ENCODE measurements around the gene UBN2. TPM values are rescaled to one million over a fixed set of nuclear protein-coding genes. Genes with fewer than 3 reads are reported as not detected.
"Not testable (repeated sequence)": the region's sequence is repeated elsewhere in the genome, so short reads cannot be mapped to it uniquely, and the experiment has no call there.

Gene UBN2
- total RNA-seq, 2 experiments from 2014 or later, result 7.2 to 19.9 TPM

- no peak overlapping the region for H3K4me2 ChIP-seq (ENCODE audit: low read length)
- H2AFZ ChIP-seq (ENCODE audit: low read length), result no peak overlapping the region
- no peaks in the 10 kb centered on the region for H3K79me2 ChIP-seq (ENCODE audit: insufficient read depth, low read depth, low read length)
- TF ChIP-seq, protein P1, sequence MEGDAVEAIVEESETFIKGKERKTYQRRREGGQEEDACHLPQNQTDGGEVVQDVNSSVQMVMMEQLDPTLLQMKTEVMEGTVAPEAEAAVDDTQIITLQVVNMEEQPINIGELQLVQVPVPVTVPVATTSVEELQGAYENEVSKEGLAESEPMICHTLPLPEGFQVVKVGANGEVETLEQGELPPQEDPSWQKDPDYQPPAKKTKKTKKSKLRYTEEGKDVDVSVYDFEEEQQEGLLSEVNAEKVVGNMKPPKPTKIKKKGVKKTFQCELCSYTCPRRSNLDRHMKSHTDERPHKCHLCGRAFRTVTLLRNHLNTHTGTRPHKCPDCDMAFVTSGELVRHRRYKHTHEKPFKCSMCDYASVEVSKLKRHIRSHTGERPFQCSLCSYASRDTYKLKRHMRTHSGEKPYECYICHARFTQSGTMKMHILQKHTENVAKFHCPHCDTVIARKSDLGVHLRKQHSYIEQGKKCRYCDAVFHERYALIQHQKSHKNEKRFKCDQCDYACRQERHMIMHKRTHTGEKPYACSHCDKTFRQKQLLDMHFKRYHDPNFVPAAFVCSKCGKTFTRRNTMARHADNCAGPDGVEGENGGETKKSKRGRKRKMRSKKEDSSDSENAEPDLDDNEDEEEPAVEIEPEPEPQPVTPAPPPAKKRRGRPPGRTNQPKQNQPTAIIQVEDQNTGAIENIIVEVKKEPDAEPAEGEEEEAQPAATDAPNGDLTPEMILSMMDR (conservative IDR thresholded peaks at IDR 0.05; ENCODE audit: low read length), result no peak
- no peak for TF ChIP-seq EZH2phosphoT487 (IDR thresholded peaks at IDR 0.05; ENCODE audit: borderline replicate concordance, low read depth, low read length)
- H3K27ac ChIP-seq (ENCODE audit: low read depth, low read length, poor library complexity, severe bottlenecking), result no peak overlapping the region
- POLR2A ChIA-PET, result interaction anchor here (0.7 to 1.2 kb wide), 4 partner anchors 11 to 494 kb away, joined by 3 to 6 read pairs (median 4); no protein-coding TSS in a partner anchor
- peaks cover 5% of the 10 kb centered on the region for H3K4me1 ChIP-seq (ENCODE audit: insufficient read depth, low read length, poor library complexity, severe bottlenecking)
- no peaks in the 10 kb centered on the region for H3K9me3 ChIP-seq (ENCODE audit: low read length)
- H3K9me2 ChIP-seq (ENCODE audit: insufficient read depth, low read length), result no peaks in the 10 kb centered on the region
- H3K36me3 ChIP-seq (ENCODE audit: insufficient read depth, low read length), result no peaks in the 10 kb centered on the region
- no TSS peak for BruUV-seq (replicated peaks)
- H4K20me1 ChIP-seq (ENCODE audit: insufficient read depth, low read length), result no peaks in the 10 kb centered on the region
- H3K4me3 ChIP-seq (ENCODE audit: low read depth, low read length, poor library complexity, severe bottlenecking), result no peak overlapping the region
- intact Hi-C loops (cut with micrococcal nuclease; ENCODE audit: unreplicated experiment), result no loop called here
- DNase-seq (ENCODE audit: low spot score), result no peak
- CTCF ChIA-PET (ENCODE audit: unreplicated experiment), result no interaction called here
Observed at GRCh38 chr7:139332697-139333359, 101.8 kb downstream of the UBN2 start.

DNA sequence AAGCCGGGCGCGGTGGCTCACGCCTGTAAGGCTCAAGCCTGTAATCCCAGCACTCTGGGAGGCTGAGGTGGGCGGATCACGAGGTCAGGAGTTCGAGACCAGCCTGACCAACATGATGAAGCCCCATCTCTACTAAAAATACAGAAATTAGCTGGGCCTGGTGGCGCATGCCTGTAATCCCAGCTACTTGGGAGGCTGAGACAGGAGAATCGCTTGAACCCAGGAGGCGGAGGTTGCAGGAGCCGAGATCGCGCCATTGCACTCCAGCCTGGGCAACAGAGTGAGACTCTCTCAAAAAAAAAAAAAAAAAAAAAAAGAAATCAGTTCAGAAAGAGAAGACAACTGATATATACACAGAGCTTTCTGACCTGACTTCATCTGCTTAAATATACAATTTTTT lies 102.4 kb downstream of the UBN2 start:
- DNase-seq (ENCODE audit: low spot score); H3K27ac ChIP-seq (ENCODE audit: low read depth, low read length, poor library complexity, severe bottlenecking); H3K79me2 ChIP-seq (ENCODE audit: insufficient read depth, low read depth, low read length); H3K4me3 ChIP-seq (ENCODE audit: low read depth, low read length, poor library complexity, severe bottlenecking); BruUV-seq (replicated peaks); intact Hi-C loops (cut with micrococcal nuclease; ENCODE audit: unreplicated experiment); H3K9me2 ChIP-seq (ENCODE audit: insufficient read depth, low read length); CTCF ChIA-PET (ENCODE audit: unreplicated experiment); H3K36me3 ChIP-seq (ENCODE audit: insufficient read depth, low read length); H4K20me1 ChIP-seq (ENCODE audit: insufficient read depth, low read length); H3K9me3 ChIP-seq (ENCODE audit: low read length); H2AFZ ChIP-seq (ENCODE audit: low read length); H3K4me2 ChIP-seq (ENCODE audit: low read length); H3K4me1 ChIP-seq (ENCODE audit: insufficient read depth, low read length, poor library complexity, severe bottlenecking): not testable (repeated sequence)
- POLR2A ChIA-PET, result interaction anchor here (0.7 to 1.1 kb wide), 2 partner anchors 307 to 495 kb away, joined by 3 to 6 read pairs; no protein-coding TSS in a partner anchor

GRCh38 chr7:139334399-139335150 lies 103.5 kb downstream of the UBN2 start:
- no TSS peak for BruUV-seq (replicated peaks)
- CTCF ChIA-PET (ENCODE audit: unreplicated experiment), result no interaction called here
- H3K27ac ChIP-seq (ENCODE audit: low read depth, low read length, poor library complexity, severe bottlenecking), result no peak overlapping the region
- H3K9me3 ChIP-seq (ENCODE audit: low read length), result peaks cover 10% of the 10 kb centered on the region; the same call in 1 of the 2 replicates
- H3K36me3 ChIP-seq (ENCODE audit: insufficient read depth, low read length), result no peaks in the 10 kb centered on the region
- H3K4me1 ChIP-seq (ENCODE audit: insufficient read depth, low read length, poor library complexity, severe bottlenecking), result peaks cover 5% of the 10 kb centered on the region
- DNase-seq (ENCODE audit: low spot score), result no peak
- TF ChIP-seq, protein P1 (conservative IDR thresholded peaks at IDR 0.05; ENCODE audit: low read length), result no peak
- TF ChIP-seq EZH2phosphoT487 (IDR thresholded peaks at IDR 0.05; ENCODE audit: borderline replicate concordance, low read depth, low read length), result no peak
- no peak overlapping the region for H2AFZ ChIP-seq (ENCODE audit: low read length)
- H3K79me2 ChIP-seq (ENCODE audit: insufficient read depth, low read depth, low read length), result no peaks in the 10 kb centered on the region
- H4K20me1 ChIP-seq (ENCODE audit: insufficient read depth, low read length), result no peaks in the 10 kb centered on the region
- no peak overlapping the region for H3K4me2 ChIP-seq (ENCODE audit: low read length)
- H3K4me3 ChIP-seq (ENCODE audit: low read depth, low read length, poor library complexity, severe bottlenecking), result no peak overlapping the region
- POLR2A ChIA-PET, result interaction anchor here (0.6 kb wide), 1 partner anchor 37 kb away, joined by 3 read pairs; no protein-coding TSS in a partner anchor
- intact Hi-C loops (cut with micrococcal nuclease; ENCODE audit: unreplicated experiment), result no loop called here
- H3K9me2 ChIP-seq (ENCODE audit: insufficient read depth, low read length), result no peaks in the 10 kb centered on the region
